Neuronal stem cell (in vitro differentiated cells): ENCODE data around the gene KRT7.

ENCODE experiments used
- DNase-seq: peaks from one replicate; pipeline ENCODE4 v3.0.0-alpha.2; 2013; ENCODE audit warnings: low spot score
- H2AFZ ChIP-seq: one replicate; pipeline ENCODE4 v1.6.1; 2013; ENCODE audit warnings: mild to moderate bottlenecking, low read length, inconsistent platforms
- H2AK5ac ChIP-seq: 2 replicates; pipeline ENCODE4 v1.6.1; 2013; ENCODE audit warnings: low read depth, mild to moderate bottlenecking, inconsistent platforms, low read length, moderate library complexity, mixed read lengths
- H2BK120ac ChIP-seq: 2 replicates; pipeline ENCODE4 v1.6.1; 2013; ENCODE audit warnings: low read depth, mild to moderate bottlenecking, inconsistent platforms, low read length, moderate library complexity, mixed read lengths
- H2BK12ac ChIP-seq: one replicate; pipeline ENCODE4 v1.6.1; 2013; ENCODE audit warnings: low read length, inconsistent platforms
- H2BK15ac ChIP-seq: 2 replicates; pipeline ENCODE4 v1.6.1; 2013; ENCODE audit warnings: mild to moderate bottlenecking, low read length, inconsistent platforms, mixed read lengths
- H2BK5ac ChIP-seq: one replicate; pipeline ENCODE4 v1.6.1; 2013; ENCODE audit warnings: inconsistent platforms, mild to moderate bottlenecking, low read length, moderate library complexity
- H3K14ac ChIP-seq: one replicate; pipeline ENCODE4 v1.6.1; 2013; ENCODE audit warnings: low read length, inconsistent platforms
- H3K18ac ChIP-seq: 2 replicates; pipeline ENCODE4 v1.6.1; 2013; ENCODE audit warnings: low read length, inconsistent platforms
- H3K23ac ChIP-seq: 2 replicates; pipeline ENCODE4 v1.6.1; 2013; ENCODE audit warnings: low read depth, mild to moderate bottlenecking, mixed read lengths, low read length, inconsistent platforms; ENCODE audit not compliant: poor library complexity
- H3K27ac ChIP-seq: replicated peaks from 3 replicates; pipeline ENCODE4 v1.5.1; 2013; ENCODE audit warnings: low read length, inconsistent platforms
- H3K27me3 ChIP-seq, 3 experiments: 2 replicates each; pipeline ENCODE4 v1.6.1; 2013; ENCODE audit warnings: low read length in 3 of 3, mild to moderate bottlenecking in 2 of 3, inconsistent platforms in 1 of 3, low read depth in 1 of 3, mixed read lengths in 1 of 3, moderate library complexity in 1 of 3; ENCODE audit not compliant: control insufficient read depth in 3 of 3, insufficient read depth in 3 of 3
- H3K36me3 ChIP-seq, 2 donors: replicated peaks in 1 of 2; 2 replicates each; pipeline ENCODE4 v1.6.1; 2013; ENCODE audit warnings: low read length in 2 of 2; ENCODE audit not compliant: control insufficient read depth in 2 of 2, insufficient read depth in 2 of 2
- H3K4ac ChIP-seq: 2 replicates; pipeline ENCODE4 v1.6.1; 2013; ENCODE audit warnings: inconsistent platforms, mild to moderate bottlenecking, low read length, moderate library complexity
- H3K4me1 ChIP-seq, 2 donors: 1 replicate in 1 of 2; 2 replicates in 1 of 2; pipeline ENCODE4 v1.6.1; 2013; ENCODE audit warnings: low read length in 2 of 2, low read depth in 1 of 2; ENCODE audit not compliant: control insufficient read depth in 2 of 2, insufficient read depth in 1 of 2
- H3K4me2 ChIP-seq: one replicate; pipeline ENCODE4 v1.6.1; 2013; ENCODE audit warnings: mild to moderate bottlenecking, low read length, inconsistent platforms; ENCODE audit not compliant: insufficient read depth, poor library complexity, severe bottlenecking
- H3K4me3 ChIP-seq, 2 donors: 2 replicates each; pipeline ENCODE4 v1.5.1; 2013; ENCODE audit warnings: low read length in 2 of 2, mild to moderate bottlenecking in 2 of 2, inconsistent platforms in 1 of 2, moderate library complexity in 1 of 2
- H3K79me1 ChIP-seq: one replicate; pipeline ENCODE4 v1.6.1; 2013; ENCODE audit warnings: low read depth, mild to moderate bottlenecking, inconsistent platforms, low read length, moderate library complexity
- H3K9ac ChIP-seq: one replicate; pipeline ENCODE4 v1.6.1; 2013; ENCODE audit warnings: mild to moderate bottlenecking, low read depth, low read length, inconsistent platforms; ENCODE audit not compliant: poor library complexity
- H3K9me3 ChIP-seq, 2 donors: replicated peaks in 1 of 2; 2 replicates each; pipeline versions ENCODE3 to v1.6.1; 2013; ENCODE audit warnings: low read length in 2 of 2, mild to moderate bottlenecking in 2 of 2, inconsistent platforms in 1 of 2, low read depth in 1 of 2, mixed read lengths in 1 of 2, moderate library complexity in 1 of 2; ENCODE audit not compliant: control insufficient read depth in 2 of 2, insufficient read depth in 1 of 2
- H4K8ac ChIP-seq: one replicate; pipeline ENCODE4 v1.6.1; 2013; ENCODE audit warnings: low read depth, mild to moderate bottlenecking, inconsistent platforms, low read length, moderate library complexity
- H4K91ac ChIP-seq: one replicate; pipeline ENCODE4 v1.6.1; 2013; ENCODE audit warnings: low read length, low read depth, mild to moderate bottlenecking, inconsistent platforms; ENCODE audit not compliant: poor library complexity
- WGBS, 2 donors: extraction: QIAGEN DNeasy Blood & Tissue Kit; methylation state at CpG; one replicate each; pipeline ENCODE4 v1.1.7; 2013; ENCODE audit warnings: missing lambda C conversion rate in 2 of 2, mixed read lengths in 1 of 2; ENCODE audit not compliant: insufficient read length in 2 of 2, insufficient replicate concordance in 1 of 2; ENCODE audit errors: extremely low coverage in 2 of 2; 5-methylcytosine and 5-hydroxymethylcytosine counted together

Gene KRT7

DNA sequence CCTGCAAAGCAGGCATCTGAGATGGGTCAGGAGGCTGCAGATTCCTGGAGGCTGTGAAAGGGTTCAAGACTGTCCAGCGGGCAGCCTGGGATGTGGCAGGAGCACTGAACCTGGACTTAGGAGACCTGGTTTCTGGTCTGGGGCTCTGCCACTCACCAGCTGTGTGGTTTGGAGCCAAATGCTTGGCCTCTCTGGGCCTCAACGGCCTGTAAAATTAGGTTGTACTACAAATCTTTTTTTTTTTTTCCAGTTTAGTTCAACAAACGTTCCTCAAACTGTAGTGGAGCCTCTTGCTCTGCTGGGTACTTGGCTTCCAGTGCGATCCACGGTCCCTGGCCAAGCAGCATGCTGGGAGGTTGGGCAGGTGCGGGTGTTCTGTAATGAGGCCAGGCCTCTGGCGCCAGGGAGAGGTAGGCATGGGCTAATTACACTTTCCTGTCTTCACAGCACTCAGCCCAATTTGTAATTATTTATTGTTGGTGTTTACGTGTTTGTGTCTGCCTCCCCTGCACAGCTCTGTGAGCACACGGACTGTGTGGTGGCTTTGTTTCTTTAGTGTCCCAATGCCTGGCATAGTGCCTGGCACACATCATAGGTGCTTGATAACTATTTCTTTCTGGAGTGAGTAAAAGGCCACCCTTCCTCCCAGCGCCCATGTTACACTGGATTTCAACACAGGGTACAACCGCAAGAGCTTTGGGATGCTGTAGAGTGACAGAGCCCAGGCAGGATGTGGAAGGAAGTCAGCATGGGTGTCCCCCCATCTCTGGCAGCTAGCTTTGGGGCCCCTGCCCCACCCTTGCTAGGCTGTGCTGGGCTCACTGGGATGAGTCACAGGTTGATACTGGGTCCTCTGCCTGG lies 35.4 kb upstream of the KRT7 start:
- Histone ChIP-seq H4K8ac (no peak overlapping the region), H3K4me2 (no peak overlapping the region), H2BK5ac (no peak overlapping the region), H3K23ac (no peak overlapping the region), H3K4me3 (no peak overlapping the region), H3K9me3 (no peaks in the 10 kb centered on the region), H4K91ac (no peak overlapping the region), H2BK12ac (no peak overlapping the region), H3K27ac (no peak overlapping the region), H3K4me1 (peaks cover 0 to 22% of the 10 kb centered on the region in 2 donors), H3K4ac (no peak overlapping the region), H3K36me3 (no peaks in the 10 kb centered on the region), H3K79me1 (no peaks in the 10 kb centered on the region), H2AK5ac (peak overlapping the region; percentile 65), H2AFZ (no peak overlapping the region), H2BK120ac (no peak overlapping the region), H2BK15ac (peak overlapping the region; percentile 51), H3K9ac (no peak overlapping the region), H3K18ac (peak overlapping the region; percentile 21), H3K14ac (no peak overlapping the region), H3K27me3 (peaks cover 0 to 49% (median 0%) of the 10 kb centered on the region in 3 experiments)
- DNase-seq: no peak
- WGBS, 2 donors: no CpG with 5 or more reads among the region's 11 CpGs

DNA sequence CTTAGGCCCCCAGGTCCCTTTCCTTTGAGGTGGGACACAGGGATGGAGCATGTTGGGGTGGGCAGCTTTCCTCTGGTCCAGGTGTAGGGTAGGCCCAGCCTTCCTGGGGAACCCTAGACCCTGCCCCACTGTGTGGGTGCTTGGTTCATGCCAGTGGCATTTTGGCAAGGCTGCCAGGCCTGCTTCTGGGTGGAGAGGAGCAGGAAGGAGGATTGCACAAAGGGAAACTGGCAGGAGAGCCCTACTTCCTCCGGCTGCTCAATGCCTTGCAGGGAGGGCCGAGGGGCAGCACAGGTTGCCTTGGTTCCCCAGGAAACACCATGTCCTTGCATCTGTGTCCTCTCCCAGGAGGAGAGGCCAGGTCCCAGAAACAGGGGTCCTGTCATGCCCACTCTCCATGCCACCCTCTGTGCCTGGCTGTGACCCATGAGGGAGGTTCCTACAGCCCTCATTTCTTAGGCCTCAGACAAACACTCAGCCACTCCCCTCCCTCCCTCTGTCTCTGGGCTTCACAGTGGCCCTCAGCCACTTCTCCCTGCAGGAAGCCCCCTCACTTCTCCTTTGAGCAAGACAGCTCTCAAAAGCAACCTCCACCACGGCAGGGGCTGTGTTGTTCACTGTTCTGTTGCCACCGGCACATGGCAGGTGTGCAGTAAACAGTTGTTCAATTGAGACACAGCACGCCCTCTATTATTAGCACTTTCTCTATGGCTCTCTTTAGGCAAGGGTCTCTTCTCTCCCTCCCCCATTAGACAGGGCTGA lies 34.4 kb upstream of the KRT7 start:
- Histone ChIP-seq H2BK12ac (no peak overlapping the region), H2AK5ac (no peak overlapping the region), H3K27ac (no peak overlapping the region), H3K36me3 (no peaks in the 10 kb centered on the region), H3K4ac (no peak overlapping the region), H3K23ac (no peak overlapping the region), H2AFZ (no peak overlapping the region), H2BK5ac (no peak overlapping the region), H3K9me3 (no peaks in the 10 kb centered on the region), H2BK120ac (no peak overlapping the region), H4K91ac (no peak overlapping the region), H3K4me2 (no peak overlapping the region), H3K27me3 (peaks cover 0 to 56% (median 0%) of the 10 kb centered on the region in 3 experiments), H3K79me1 (no peaks in the 10 kb centered on the region), H3K18ac (peak overlapping the region; percentile 49), H3K4me1 (peaks cover 2 to 28% of the 10 kb centered on the region in 2 donors), H4K8ac (no peak overlapping the region), H2BK15ac (peak overlapping the region; percentile 51), H3K4me3 (no peak overlapping the region), H3K9ac (no peak overlapping the region), H3K14ac (no peak overlapping the region)
- DNase-seq: no peak
- WGBS, 2 donors: no CpG with 5 or more reads among the region's 5 CpGs

DNA sequence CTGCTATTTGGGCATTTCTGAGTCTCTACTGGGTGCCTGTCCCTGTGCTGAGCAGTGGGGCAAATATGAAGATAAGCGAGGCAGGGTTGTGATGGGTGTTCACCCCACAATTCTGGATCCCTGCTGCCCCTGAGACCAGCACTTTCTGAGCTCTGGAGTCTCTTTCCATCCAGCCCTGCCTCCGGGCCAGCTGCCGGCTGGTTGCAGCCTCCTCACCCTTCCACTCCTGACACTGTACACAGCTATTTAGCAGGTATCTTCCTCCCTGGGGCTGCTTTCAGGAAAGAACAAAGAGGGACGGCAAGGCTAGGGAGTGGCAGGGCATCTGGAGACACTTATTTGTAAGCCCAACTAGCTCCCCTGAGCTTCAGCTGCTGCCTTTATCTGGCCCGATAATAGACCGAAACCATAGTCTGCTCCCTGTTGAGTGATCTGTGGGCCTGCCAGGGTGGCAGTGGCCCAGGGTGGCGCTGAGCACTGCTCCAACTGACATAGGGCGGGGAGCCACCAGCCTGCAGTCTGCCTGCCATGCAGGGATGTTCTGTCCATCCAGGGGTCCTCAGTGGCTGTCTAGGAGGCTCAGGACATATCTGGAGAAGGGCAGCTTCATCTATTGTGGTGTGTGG lies 33.6 kb upstream of the KRT7 start:
- Histone ChIP-seq H3K4ac (no peak overlapping the region), H3K4me3 (no peak overlapping the region), H2AK5ac (peak overlapping the region; percentile 68), H2AFZ (no peak overlapping the region), H3K14ac (no peak overlapping the region), H2BK15ac (no peak overlapping the region), H3K9ac (no peak overlapping the region), H2BK120ac (no peak overlapping the region), H3K36me3 (no peaks in the 10 kb centered on the region), H3K4me1 (peaks cover 2 to 28% of the 10 kb centered on the region in 2 donors), H4K8ac (no peak overlapping the region), H2BK5ac (no peak overlapping the region), H4K91ac (no peak overlapping the region), H3K23ac (no peak overlapping the region), H3K4me2 (no peak overlapping the region), H3K27me3 (peaks cover 0 to 53% (median 0%) of the 10 kb centered on the region in 3 experiments), H2BK12ac (peak overlapping the region; percentile 33), H3K27ac (no peak overlapping the region), H3K79me1 (no peaks in the 10 kb centered on the region), H3K18ac (peak overlapping the region; percentile 31), H3K9me3 (no peaks in the 10 kb centered on the region)
- WGBS, 2 donors: no CpG with 5 or more reads among the region's 8 CpGs
- no peak for DNase-seq
